RWPE2 (cell line): ENCODE measurements around the gene SSC5D.

Experiments
- ATAC-seq: fragments of 200-7000 bp; cut with Tn5 transposase; 3 replicates; pipeline ENCODE4 v1.9.1; 2021; ENCODE audit warnings: low read depth
- DNase-seq: peaks from one replicate; pipeline ENCODE4 v3.0.0-alpha.2; 2020; ENCODE audit warnings: low spot score
- H3K27ac ChIP-seq: fragments of 450-650 bp; 2 replicates; pipeline ENCODE4 v1.5.1; 2017; ENCODE audit warnings: mild to moderate bottlenecking; ENCODE audit not compliant: poor library complexity, severe bottlenecking
- H3K27me3 ChIP-seq: fragments of 250-450 bp; sonication (Bioruptor Pico); 2 replicates; pipeline ENCODE4 v1.5.1; 2021; ENCODE audit warnings: mild to moderate bottlenecking, moderate library complexity; ENCODE audit not compliant: insufficient read depth, poor library complexity, severe bottlenecking
- H3K36me3 ChIP-seq: fragments of 250-450 bp; sonication (Bioruptor Pico); 2 replicates; pipeline ENCODE4 v1.5.1; 2020; ENCODE audit warnings: low read depth, mild to moderate bottlenecking, moderate library complexity
- H3K4me1 ChIP-seq: fragments of 250-450 bp; sonication (Bioruptor Pico); 2 replicates; pipeline ENCODE4 v1.5.1; 2021; ENCODE audit warnings: mild to moderate bottlenecking, moderate library complexity; ENCODE audit not compliant: insufficient read depth, poor library complexity, severe bottlenecking
- H3K4me3 ChIP-seq: fragments of 250-450 bp; sonication (Bioruptor Pico); 2 replicates; pipeline ENCODE4 v1.5.1; 2021; ENCODE audit warnings: mild to moderate bottlenecking, moderate library complexity; ENCODE audit not compliant: severe bottlenecking
- H3K9me3 ChIP-seq: fragments of 250-450 bp; sonication (Bioruptor Pico); 2 replicates; pipeline ENCODE4 v1.5.1; 2021; ENCODE audit warnings: mild to moderate bottlenecking, moderate library complexity; ENCODE audit not compliant: severe bottlenecking
- TF ChIP-seq, protein P1 (sequence below): fragments of 450-650 bp; IDR thresholded peaks from one replicate; pipeline ENCODE4 v1.5.1; 2017; ENCODE audit warnings: mild to moderate bottlenecking, moderate library complexity; ENCODE audit not compliant: poor library complexity, severe bottlenecking

Gene SSC5D

DNA sequence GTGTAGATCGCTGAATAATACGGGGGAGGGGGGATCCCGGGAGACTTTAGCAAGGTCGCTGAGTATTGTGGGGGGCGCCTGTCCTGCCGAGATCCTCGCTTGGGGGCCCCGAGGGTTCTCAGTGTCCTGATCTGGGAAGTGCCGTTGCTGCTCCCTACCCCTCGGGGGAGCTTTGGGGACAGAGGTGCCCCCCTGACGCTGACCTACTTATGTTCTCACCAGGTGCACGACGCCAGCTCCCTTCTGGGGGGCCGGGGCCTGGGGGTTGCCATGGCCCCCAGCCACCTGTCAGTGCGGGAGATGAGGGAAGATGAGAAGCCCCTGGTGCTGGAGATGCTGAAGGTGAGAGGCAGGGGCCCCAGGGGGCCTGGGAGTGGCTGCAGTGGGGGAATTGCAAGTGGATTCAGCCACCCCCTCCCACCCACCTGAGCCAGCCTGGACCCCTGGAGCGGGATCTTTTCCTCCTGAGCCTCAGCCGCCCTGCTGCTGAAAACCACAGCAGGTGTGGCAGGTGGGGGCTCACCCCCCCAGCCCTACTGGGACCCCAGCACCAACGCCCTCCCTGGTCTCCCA is 2.7 kb upstream of the SSC5D start:
- peak overlapping the region; percentile 73 for H3K27ac ChIP-seq
- no peaks in the 10 kb centered on the region for H3K9me3 ChIP-seq
- DNase-seq (no peak), ATAC-seq (no peak)
- H3K4me1 ChIP-seq = peaks cover 12% of the 10 kb centered on the region
- H3K27me3 ChIP-seq = no peaks in the 10 kb centered on the region
- H3K4me3 ChIP-seq = peak overlapping the region; percentile 66
- H3K36me3 ChIP-seq = no peaks in the 10 kb centered on the region
- TF ChIP-seq, protein P1, sequence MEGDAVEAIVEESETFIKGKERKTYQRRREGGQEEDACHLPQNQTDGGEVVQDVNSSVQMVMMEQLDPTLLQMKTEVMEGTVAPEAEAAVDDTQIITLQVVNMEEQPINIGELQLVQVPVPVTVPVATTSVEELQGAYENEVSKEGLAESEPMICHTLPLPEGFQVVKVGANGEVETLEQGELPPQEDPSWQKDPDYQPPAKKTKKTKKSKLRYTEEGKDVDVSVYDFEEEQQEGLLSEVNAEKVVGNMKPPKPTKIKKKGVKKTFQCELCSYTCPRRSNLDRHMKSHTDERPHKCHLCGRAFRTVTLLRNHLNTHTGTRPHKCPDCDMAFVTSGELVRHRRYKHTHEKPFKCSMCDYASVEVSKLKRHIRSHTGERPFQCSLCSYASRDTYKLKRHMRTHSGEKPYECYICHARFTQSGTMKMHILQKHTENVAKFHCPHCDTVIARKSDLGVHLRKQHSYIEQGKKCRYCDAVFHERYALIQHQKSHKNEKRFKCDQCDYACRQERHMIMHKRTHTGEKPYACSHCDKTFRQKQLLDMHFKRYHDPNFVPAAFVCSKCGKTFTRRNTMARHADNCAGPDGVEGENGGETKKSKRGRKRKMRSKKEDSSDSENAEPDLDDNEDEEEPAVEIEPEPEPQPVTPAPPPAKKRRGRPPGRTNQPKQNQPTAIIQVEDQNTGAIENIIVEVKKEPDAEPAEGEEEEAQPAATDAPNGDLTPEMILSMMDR = no peak

DNA sequence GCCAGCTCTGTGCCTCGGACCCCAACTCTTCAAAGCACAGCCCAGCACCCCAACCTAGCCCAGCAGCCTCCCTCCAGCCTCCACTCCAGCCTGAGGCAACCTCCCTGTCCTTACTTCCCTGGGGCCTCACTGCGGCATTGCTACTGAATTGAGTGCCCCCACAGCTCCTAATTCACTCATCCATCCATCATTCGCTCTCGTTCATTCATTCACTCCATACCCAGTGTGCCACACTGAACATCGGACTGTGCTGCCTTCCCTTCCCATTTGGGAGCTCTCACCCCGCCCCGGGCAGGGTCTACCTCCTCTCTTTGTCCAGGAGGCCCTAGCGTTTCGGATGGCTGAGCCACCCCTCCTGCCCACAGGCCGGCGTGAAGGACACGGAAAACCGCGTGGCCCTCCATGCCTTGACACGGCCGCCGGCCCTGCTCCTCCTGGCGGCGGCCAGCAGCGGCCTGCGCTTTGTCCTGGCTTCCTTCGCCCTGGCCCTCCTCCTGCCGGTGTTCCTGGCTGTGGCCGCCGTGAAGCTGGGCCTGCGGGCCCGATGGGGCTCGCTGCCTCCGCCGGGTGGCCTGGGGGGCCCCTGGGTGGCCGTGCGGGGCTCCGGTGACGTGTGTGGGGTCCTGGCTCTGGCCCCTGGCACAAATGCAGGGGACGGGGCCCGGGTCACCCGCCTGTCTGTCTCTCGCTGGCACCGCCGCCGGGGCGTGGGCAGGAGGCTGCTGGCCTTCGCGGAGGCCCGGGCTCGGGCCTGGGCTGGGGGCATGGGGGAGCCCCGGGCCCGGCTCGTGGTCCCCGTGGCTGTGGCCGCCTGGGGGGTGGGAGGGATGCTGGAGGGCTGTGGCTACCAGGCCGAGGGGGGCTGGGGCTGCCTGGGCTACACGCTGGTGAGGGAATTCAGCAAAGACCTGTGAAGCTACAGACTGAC is 1.9 kb upstream of the SSC5D start:
- TF ChIP-seq, protein P1 = no peak
- ATAC-seq (no peak), DNase-seq (no peak)
- H3K4me3 ChIP-seq = no peak overlapping the region
- H3K36me3 ChIP-seq = no peaks in the 10 kb centered on the region
- peak overlapping the region; percentile 73 for H3K27ac ChIP-seq
- H3K9me3 ChIP-seq = no peaks in the 10 kb centered on the region
- peaks cover 12% of the 10 kb centered on the region for H3K4me1 ChIP-seq
- no peaks in the 10 kb centered on the region for H3K27me3 ChIP-seq

DNA sequence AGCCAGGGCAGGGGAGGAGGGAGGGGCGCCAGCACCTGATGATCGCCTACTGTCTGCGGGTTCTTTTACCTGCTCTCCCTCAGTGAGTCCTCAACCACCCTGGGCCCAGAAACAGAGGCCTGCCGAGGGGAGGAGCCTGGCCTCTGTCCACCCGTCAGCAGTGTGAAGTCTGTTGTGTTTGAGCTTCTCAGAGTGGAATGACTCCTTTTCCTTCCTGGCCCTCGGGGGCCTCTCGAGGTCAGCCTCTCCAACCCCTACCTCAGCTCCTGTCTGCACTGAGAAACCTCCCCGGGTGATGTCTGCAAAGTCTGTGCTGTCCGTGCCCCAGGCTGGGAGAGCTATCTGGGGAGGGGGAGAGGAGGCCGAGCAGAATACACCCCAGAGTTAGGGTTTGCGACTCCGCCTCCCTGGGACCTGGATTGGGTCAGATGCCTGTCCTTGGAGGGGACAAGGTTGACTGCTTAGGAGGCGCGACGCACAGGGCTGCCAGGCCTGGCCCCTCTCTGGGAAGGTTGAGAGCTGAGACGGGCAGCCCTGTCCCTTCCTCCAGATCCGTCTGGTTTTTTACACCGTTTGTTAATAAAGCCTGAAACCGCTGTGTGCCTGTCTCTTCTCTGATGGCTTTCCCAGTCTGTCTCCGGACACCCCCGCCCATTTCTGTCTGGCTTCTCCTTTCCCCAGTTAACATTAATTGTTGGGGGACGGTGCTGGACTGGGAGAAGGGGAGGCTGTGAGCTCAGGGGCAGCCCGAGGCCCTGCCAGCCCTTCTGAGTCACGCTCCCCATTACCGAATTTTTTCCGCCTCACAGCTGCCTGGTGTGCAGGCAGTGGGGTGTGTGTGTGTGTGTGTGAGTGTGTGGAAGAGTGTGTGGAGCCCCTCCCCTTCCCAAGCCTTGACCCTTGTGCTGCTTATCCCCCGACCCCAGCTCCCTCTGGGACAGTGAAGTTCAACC is 989 bp upstream of the SSC5D start:
- H3K36me3 ChIP-seq = no peaks in the 10 kb centered on the region
- H3K27ac ChIP-seq = peak overlapping the region; percentile 73
- H3K4me3 ChIP-seq = no peak overlapping the region
- TF ChIP-seq, protein P1 = no peak
- ATAC-seq (peak; percentile 68), DNase-seq (peak; percentile 88)
- H3K9me3 ChIP-seq = no peaks in the 10 kb centered on the region
- no peaks in the 10 kb centered on the region for H3K27me3 ChIP-seq
- peaks cover 12% of the 10 kb centered on the region for H3K4me1 ChIP-seq

DNA sequence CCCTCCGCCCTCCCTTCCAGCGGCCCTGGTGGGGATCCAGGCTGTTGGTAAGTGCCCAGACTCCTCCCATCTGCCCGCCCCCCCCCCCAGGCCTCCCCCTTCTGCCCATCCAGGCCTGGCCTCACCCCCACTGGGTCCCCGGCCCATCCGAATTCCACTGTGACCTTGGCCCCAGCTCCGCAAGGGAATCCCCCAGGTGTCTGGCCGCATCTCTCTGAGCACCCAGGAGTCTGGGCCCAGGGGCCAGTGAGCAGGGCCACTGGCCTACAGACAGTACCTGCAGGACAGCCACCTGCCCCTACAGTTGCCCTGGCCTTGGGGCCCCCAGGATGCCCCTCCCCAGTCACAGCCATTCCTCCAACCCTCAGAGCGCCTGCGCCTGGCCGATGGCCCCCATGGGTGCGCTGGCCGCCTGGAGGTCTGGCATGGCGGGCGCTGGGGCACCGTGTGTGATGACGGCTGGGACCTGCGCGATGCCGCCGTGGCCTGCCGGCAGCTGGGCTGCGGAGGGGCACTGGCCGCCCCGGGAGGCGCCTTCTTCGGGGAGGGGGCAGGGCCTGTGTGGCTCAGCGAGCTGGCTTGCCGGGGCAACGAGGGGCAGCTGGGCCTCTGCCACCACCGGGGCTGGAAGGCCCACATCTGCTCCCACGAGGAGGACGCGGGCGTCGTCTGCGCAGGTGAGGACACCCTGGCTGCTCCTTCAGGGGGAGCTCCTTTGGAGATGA is 912 bp downstream of the SSC5D start:
- TF ChIP-seq, protein P1 = no peak
- ATAC-seq (no peak), DNase-seq (no peak)
- H3K36me3 ChIP-seq = no peaks in the 10 kb centered on the region
- H3K27ac ChIP-seq = no peak overlapping the region
- H3K4me1 ChIP-seq = peaks cover 15% of the 10 kb centered on the region
- no peak overlapping the region for H3K4me3 ChIP-seq
- H3K9me3 ChIP-seq = no peaks in the 10 kb centered on the region
- no peaks in the 10 kb centered on the region for H3K27me3 ChIP-seq
